HepG2 (cell line): Measurements from ENCODE around the gene LRRTM2. TPM values are rescaled to one million over a fixed set of nuclear protein-coding genes. Genes with fewer than 3 reads are reported as not detected.

Source experiments
- ATAC-seq: fragments of 200-7000 bp; cut with Tn5 transposase; 3 replicates; pipeline ENCODE4 v1.9.1; 2020; ENCODE audit warnings: mild to moderate bottlenecking, moderate library complexity
- BruUV-seq: library from RNA; stranded (reverse); fragments of 400-500 nt; replicated peaks from 2 replicates; lab custom pipeline; 2021; lab: Mats Ljungman, UMichigan
- CTCF ChIA-PET: fragments of 300-600 bp; formaldehyde crosslinking; extraction: SDS; loops from one replicate; lab custom pipeline; 2021; ENCODE audit warnings: low total read pairs, inconsistent platforms, low intra/inter-chr PET ratio; lab: Yijun Ruan, JAX
- POLR2A ChIA-PET: fragments of 350-600 bp; sonication (Branson Sonifier 250); formaldehyde crosslinking; loops from one replicate; lab custom pipeline; 2020; ENCODE audit warnings: antibody characterized with exemption, inconsistent platforms; lab: Yijun Ruan, JAX
- DNase-seq: peaks from one replicate; pipeline ENCODE4 v3.0.0-alpha.2; 2015; ENCODE audit warnings: low spot score
- FAIRE-seq: peaks from 3 replicates; lab custom pipeline; 2011; peaks lifted over from hg19 to GRCh38; lab: Jason Lieb, UNC
- H2AFZ ChIP-seq: one replicate; pipeline ENCODE4 v1.6.1; 2011; ENCODE audit warnings: low read length, inconsistent platforms
- H3K27ac ChIP-seq: fragments of 300-600 bp; 3 replicates; pipeline ENCODE4 v1.8.0; 2011; ENCODE audit warnings: mixed run types, mild to moderate bottlenecking, mixed read lengths, low read length, inconsistent platforms; ENCODE audit not compliant: insufficient read depth; ENCODE audit errors: extremely low read length
- H3K27me3 ChIP-seq, 2 experiments: fragments of 200-600 bp in 1 of 2; 2 replicates in 1 of 2; 3 replicates in 1 of 2; pipeline versions ENCODE4 v1.6.0 to v1.8.0; 2011; ENCODE audit warnings: low read length in 2 of 2, mild to moderate bottlenecking in 2 of 2, moderate library complexity in 2 of 2, inconsistent platforms in 1 of 2; ENCODE audit not compliant: insufficient read depth in 2 of 2, control insufficient read depth in 1 of 2
- H3K36me3 ChIP-seq, 2 experiments: fragments of 200-600 bp in 1 of 2; replicated peaks in 1 of 2; 2 replicates in 1 of 2; 3 replicates in 1 of 2; pipeline versions ENCODE4 v1.5.1 to v1.8.0; 2011; ENCODE audit warnings: low read length in 2 of 2, inconsistent platforms in 1 of 2; ENCODE audit not compliant: insufficient read depth in 2 of 2, control insufficient read depth in 1 of 2
- H3K4me1 ChIP-seq: 2 replicates; pipeline ENCODE4 v1.5.1; 2012; ENCODE audit warnings: low read length, inconsistent platforms; ENCODE audit not compliant: insufficient read depth
- H3K4me2 ChIP-seq: 2 replicates; pipeline ENCODE4 v1.6.0; 2011; ENCODE audit warnings: low read depth, low read length, inconsistent platforms
- H3K4me3 ChIP-seq, 3 experiments: fragments of 200-600 bp in 1 of 3; sonication (generic), shearing (Covaris generic) in 1 of 3; replicated peaks in 1 of 3; 2 replicates each; pipeline ENCODE4 v1.5.1; 2011 to 2016; ENCODE audit warnings: low read length in 3 of 3, inconsistent platforms in 2 of 3, low read depth in 2 of 3, mild to moderate bottlenecking in 2 of 3, control low read depth in 1 of 3, mixed read lengths in 1 of 3; ENCODE audit not compliant: insufficient read depth in 1 of 3
- H3K79me2 ChIP-seq: one replicate; pipeline ENCODE4 v1.6.1; 2011; ENCODE audit warnings: low read length, inconsistent platforms; ENCODE audit not compliant: insufficient read depth
- H3K9ac ChIP-seq: 2 replicates; pipeline ENCODE4 v1.6.0; 2011; ENCODE audit warnings: mild to moderate bottlenecking, low read depth, low read length, inconsistent platforms; ENCODE audit not compliant: insufficient read depth
- H3K9me3 ChIP-seq: 2 replicates; pipeline ENCODE4 v1.5.1; 2012; ENCODE audit warnings: mild to moderate bottlenecking, low read length
- H4K20me1 ChIP-seq: 2 replicates; pipeline ENCODE4 v1.6.0; 2011; ENCODE audit warnings: inconsistent platforms, mild to moderate bottlenecking, low read length, moderate library complexity; ENCODE audit not compliant: insufficient read depth
- ADNP ChIP-seq: sonication (generic); formaldehyde crosslinking; IDR thresholded peaks from 2 replicates; pipeline ENCODE4 v1.4.0; 2020; ENCODE audit warnings: missing genetic modification reagents
- DRAP1 ChIP-seq: IDR thresholded peaks from 2 replicates; pipeline ENCODE4 v1.6.1; 2016; ENCODE audit warnings: missing genetic modification reagents, missing compliant biosample characterization
- GFI1 ChIP-seq: sonication (generic); formaldehyde crosslinking; IDR thresholded peaks from 2 replicates; pipeline ENCODE4 v1.5.0; 2020; ENCODE audit warnings: missing genetic modification reagents, mild to moderate bottlenecking, borderline replicate concordance
- MLLT10 ChIP-seq: sonication (generic); formaldehyde crosslinking; IDR thresholded peaks from 2 replicates; pipeline ENCODE4 v1.4.0; 2020; ENCODE audit warnings: missing genetic modification reagents
- NFKBIZ ChIP-seq: IDR thresholded peaks from 2 replicates; pipeline ENCODE4 v1.6.1; 2018; ENCODE audit warnings: missing genetic modification reagents, missing compliant biosample characterization
- PRMT3 ChIP-seq: sonication (generic); formaldehyde crosslinking; IDR thresholded peaks from 2 replicates; pipeline ENCODE4 v1.8.1; 2022; ENCODE audit warnings: low read depth, mild to moderate bottlenecking, moderate library complexity, missing genetic modification reagents, borderline replicate concordance
- RELA ChIP-seq: sonication (generic); formaldehyde crosslinking; IDR thresholded peaks from 2 replicates; pipeline ENCODE4 v1.4.0; 2020; ENCODE audit warnings: missing genetic modification reagents
- SMAD3 ChIP-seq: sonication (generic); formaldehyde crosslinking; IDR thresholded peaks from 2 replicates; pipeline ENCODE4 v1.4.0; 2020; ENCODE audit warnings: missing genetic modification reagents
- SMAD9 ChIP-seq: sonication (generic); formaldehyde crosslinking; IDR thresholded peaks from 2 replicates; pipeline ENCODE4 v1.5.1; 2020; ENCODE audit warnings: mild to moderate bottlenecking, missing genetic modification reagents
- SSRP1 ChIP-seq: IDR thresholded peaks from 2 replicates; pipeline ENCODE4 v1.6.1; 2016; ENCODE audit warnings: control low read depth
- TAF15 ChIP-seq: fragments of 200-400 bp; formaldehyde crosslinking; IDR thresholded peaks from one replicate; pipeline ENCODE4 v1.6.1; 2018; ENCODE audit warnings: mild to moderate bottlenecking, low read depth, low read length; ENCODE audit not compliant: poor library complexity, severe bottlenecking
- ZMAT3 ChIP-seq: sonication (generic); formaldehyde crosslinking; conservative IDR thresholded peaks from 2 replicates; pipeline ENCODE4 v1.7.0; 2021; ENCODE audit warnings: missing genetic modification reagents
- ZNF281 ChIP-seq: sonication (generic); formaldehyde crosslinking; IDR thresholded peaks from 2 replicates; pipeline ENCODE4 v1.4.0; 2020; ENCODE audit warnings: missing genetic modification reagents, borderline replicate concordance
- ZNF710 ChIP-seq: sonication (generic); formaldehyde crosslinking; IDR thresholded peaks from 2 replicates; pipeline ENCODE4 v1.5.0; 2020; ENCODE audit warnings: mild to moderate bottlenecking, missing genetic modification reagents, borderline replicate concordance
- ZNF777 ChIP-seq: sonication (generic); formaldehyde crosslinking; IDR thresholded peaks from 2 replicates; pipeline ENCODE4 v1.4.0; 2020; ENCODE audit warnings: missing genetic modification reagents
- WGBS: methylation state at CpG from one replicate; pipeline ENCODE4 v1.1.6; 2017; ENCODE audit warnings: low lambda C conversion rate; 5-methylcytosine and 5-hydroxymethylcytosine counted together
- in situ Hi-C: cut with HindIII; loops from 2 replicates; pipeline ENCODE4 v1.10.0; 2017; ENCODE audit warnings: low pct_unique_long_range_greater_than_20kb; ENCODE audit not compliant: extremely low pct_ligation_motif_present
- intact Hi-C: fragments of 100-400 bp; cut with micrococcal nuclease; formaldehyde crosslinking; loops from one replicate; pipeline ENCODE4 v1.10.0; 2022; ENCODE audit not compliant: unreplicated experiment
- polyA plus RNA-seq, 8 experiments: library from polyadenylated mRNA; depleted of rRNA in 3 of 8; stranded (reverse) in 7 of 8; unstranded in 1 of 8; fragments of >200 nt; fragmentation: Illumina TruSeq in 4 of 8; extraction: Trizol in 4 of 8; gene quantifications; 2 replicates each; pipeline versions ENCODE4 v1.2.1 to v1.2.3, GENCODE V29; 2011 to 2016; ENCODE audit warnings: low read depth in 4 of 8, missing spikeins in 1 of 8, mixed read lengths in 1 of 8; ENCODE audit not compliant: insufficient read depth in 1 of 8
- total RNA-seq, 5 experiments: library from RNA; depleted of rRNA; stranded (reverse); fragments of >200 nt; fragmentation: Illumina TruSeq; extraction: Trizol; gene quantifications; 2 replicates each; pipeline ENCODE4 v1.2.3, GENCODE V29; 2016; ENCODE audit warnings: low read depth in 1 of 5

The LRRTM2 gene
- total and polyA plus RNA-seq, 2 of the 13 experiments (the other 11 are each of a cell fraction or from before 2014, with no cell fraction given): not detected

GRCh38 chr5:138903130-138903775 is 28.1 kb upstream of the LRRTM2 start:
- ATAC-seq (no peak), DNase-seq (no peak), FAIRE-seq (no peak)
- TF ChIP-seq MLLT10: no peak
- no peak for TF ChIP-seq SMAD9
- TF ChIP-seq ZMAT3: no peak
- no peak for TF ChIP-seq GFI1
- no peak for TF ChIP-seq TAF15
- no peak for TF ChIP-seq PRMT3 (CRISPR knock-in tag)
- TF ChIP-seq SMAD3: no peak
- TF ChIP-seq NFKBIZ (CRISPR knock-in tag): no peak
- no peak for TF ChIP-seq ADNP (CRISPR knock-in tag)
- intact Hi-C loops (no loop called here), in situ Hi-C loops (no loop called here)
- BruUV-seq: no TSS peak
- H3K4me1 ChIP-seq: no peaks in the 10 kb centered on the region
- no peak overlapping the region for H3K4me3 ChIP-seq
- H4K20me1 ChIP-seq: no peaks in the 10 kb centered on the region
- no peak overlapping the region for H3K4me2 ChIP-seq
- no peak overlapping the region for H2AFZ ChIP-seq
- no peaks in the 10 kb centered on the region for H3K79me2 ChIP-seq
- WGBS: 97% methylated on average over 10 of the region's 10 CpGs
- no peaks in the 10 kb centered on the region for H3K27me3 ChIP-seq
- peaks cover 15 to 65% of the 10 kb centered on the region in 2 experiments for H3K36me3 ChIP-seq
- H3K9me3 ChIP-seq: no peaks in the 10 kb centered on the region
- H3K9ac ChIP-seq: no peak overlapping the region
- CTCF ChIA-PET: no interaction called here
- no peak overlapping the region for H3K27ac ChIP-seq
- POLR2A ChIA-PET: interaction anchor here (0.6 kb wide), 1 partner anchor 11 kb away, joined by 3 read pairs; no protein-coding TSS in a partner anchor

- H3K9me3 ChIP-seq: no peaks in the 10 kb centered on the region
- DNase-seq (no peak), ATAC-seq (no peak), FAIRE-seq (no peak)
- no peak overlapping the region for H3K4me2 ChIP-seq
- WGBS: 100% methylated on average over 2 of the region's 2 CpGs
- H4K20me1 ChIP-seq: no peaks in the 10 kb centered on the region
- no peak overlapping the region for H3K4me3 ChIP-seq
- no peaks in the 10 kb centered on the region for H3K4me1 ChIP-seq
- H2AFZ ChIP-seq: no peak overlapping the region
- no peaks in the 10 kb centered on the region for H3K27me3 ChIP-seq
- BruUV-seq: no TSS peak
- peaks cover 17 to 60% of the 10 kb centered on the region in 2 experiments for H3K36me3 ChIP-seq
- H3K9ac ChIP-seq: no peak overlapping the region
- in situ Hi-C loops: no loop called here
- ChIA-PET POLR2A (no interaction called here), CTCF (no interaction called here)
- H3K27ac ChIP-seq: no peak overlapping the region
- no peaks in the 10 kb centered on the region for H3K79me2 ChIP-seq
- intact Hi-C loops: no loop called here
- TF ChIP-seq DRAP1 (CRISPR knock-in tag) (no peak), RELA (no peak), SSRP1 (CRISPR knock-in tag) (no peak), ZNF777 (CRISPR knock-in tag) (no peak), ZNF710 (no peak), ZNF281 (CRISPR knock-in tag) (no peak)
Measured at GRCh38 chr5:138901716-138902115, 26.6 kb upstream of the LRRTM2 start.
